Heart right ventricle (tissue), 16 donors: ENCODE data around the gene AUTS2. TPM values are rescaled to one million over a fixed set of nuclear protein-coding genes. Genes with fewer than 3 reads are reported as not detected.

Experiments used
- ATAC-seq, 8 donors: fragments of 200-7000 bp; cut with Tn5 transposase; one replicate each; pipeline ENCODE4 v1.9.1; 2020; ENCODE audit warnings: mild to moderate bottlenecking in 8 of 8, moderate library complexity in 8 of 8, moderate number of reproducible peaks in 1 of 8
- DNase-seq, 2 donors: peaks; one replicate each; pipeline ENCODE4 v3.0.0-alpha.2; 2020
- H3K27ac ChIP-seq, 10 donors: fragments of 200-600 bp; sonication (generic) in 2 of 10; one replicate each; pipeline versions ENCODE4 v1.5.0 to v1.8.0; 2020 to 2022; ENCODE audit warnings: mild to moderate bottlenecking in 3 of 10
- H3K27me3 ChIP-seq, 7 donors: fragments of 200-600 bp; one replicate each; pipeline ENCODE4 v1.8.0; 2021 to 2022; ENCODE audit warnings: mild to moderate bottlenecking in 2 of 7
- H3K36me3 ChIP-seq, 9 donors: fragments of 200-600 bp; sonication (generic) in 1 of 9; one replicate each; pipeline versions ENCODE4 v1.5.0 to v1.8.0; 2020 to 2022; ENCODE audit warnings: mild to moderate bottlenecking in 2 of 9
- H3K4me1 ChIP-seq, 9 donors: fragments of 200-600 bp; sonication (generic) in 1 of 9; one replicate each; pipeline versions ENCODE4 v1.5.0 to v1.8.0; 2020 to 2022; ENCODE audit warnings: mild to moderate bottlenecking in 4 of 9
- H3K4me3 ChIP-seq, 10 donors: fragments of 200-600 bp; sonication (generic) in 2 of 10; one replicate each; pipeline versions ENCODE4 v1.5.0 to v1.8.0; 2020 to 2022; ENCODE audit warnings: mild to moderate bottlenecking in 7 of 10, moderate library complexity in 2 of 10
- H3K9me3 ChIP-seq, 11 donors: fragments of 200-600 bp in 10 of 11; sonication (generic) in 2 of 11; one replicate each; pipeline versions ENCODE4 v1.5.0 to v1.8.0; 2013 to 2022; ENCODE audit warnings: mild to moderate bottlenecking in 2 of 11, control low read depth in 1 of 11, moderate library complexity in 1 of 11
- CTCF ChIP-seq, 9 donors: fragments of 200-600 bp; sonication (generic) in 2 of 9; IDR thresholded peaks; one replicate each; pipeline versions ENCODE4 v1.5.0 to v1.8.0; 2021 to 2022; ENCODE audit warnings: antibody characterized with exemption in 9 of 9, mild to moderate bottlenecking in 5 of 9, moderate library complexity in 1 of 9
- WGBS, 2 donors: extraction: QIAGEN DNeasy Blood & Tissue Kit; methylation state at CpG; one replicate each; pipeline ENCODE4 v1.1.7; 2013; ENCODE audit warnings: inconsistent platforms in 1 of 2; 5-methylcytosine and 5-hydroxymethylcytosine counted together
- intact Hi-C, 10 donors: fragments of 100-400 bp; cut with DNase I; formaldehyde crosslinking; loops; one replicate each; pipeline versions ENCODE4 v1.11.1 to v1.14.2; 2022
- polyA plus RNA-seq, 2 donors: library from polyadenylated mRNA; stranded (reverse); fragments of 200-250 nt; gene quantifications; one replicate each; pipeline ENCODE4 v1.2.3, GENCODE V29; 2013
- total RNA-seq, 10 donors: library from RNA; stranded (reverse); fragmentation: NEBNext Ultra II Directional in 3 of 10; extraction: Animal tissue kit (Norgen Biotek cat#: 25700) in 3 of 10; gene quantifications; one replicate each; pipeline versions ENCODE4 v1.2.1 to v1.2.4, GENCODE V29; 2021 to 2023
- donor health status: Arrhythmogenic right ventricular cardiomyopathy.
- donor health status: ischemic (EF 13 %, LVEDD 7.1; RV severe dilation, severe dysfunction).
- donor health status: healthy with polysubstance abuse.
- donor health status: DM: no; HTN: yes; CAD: no.
- donor health status: DM: no; HTN: no; CAD: no.
- donor health status: ischemic (EF 25% LVEDD 6.9; RV normal size, moderate dysfunction).
- donor health status: ischemic (EF 25% LVEDD 5.7; RV mildly dilated, moderate dysfunction).
- donor health status: healthy.
- donor health status: DM: yes; HTN: yes; CAD: no.
- donor health status: Ischemic cardiomyopathy.
- donor health status: ischemic (EF 35%, LVEDD 5.7; RV mildly dilated, moderate dysfunction).
- donor health status: nonischemic (EF 11% LVEDD 7.7; RV severe dilation, severe dysfunction).
- donor health status: DM: yes; HTN: yes; CAD: no.
- donor health status: PGD.
- donor health status: ischemic (EF 29% LVEDD 5.4; RV normal size, mild dysfunction).
- donor health status: nonischemic (EF 23%, LVEDD 6.1; RV moderate dilation, normal function).

AUTS2 gene
- total and polyA plus RNA-seq, 12 donors = 1.6 to 11.2 (median 7.3) TPM

GRCh38 chr7:70402069-70402468, 803.8 kb downstream of the AUTS2 start:
- no peaks in the 10 kb centered on the region for H3K36me3 ChIP-seq
- DNase-seq = no peak
- no peak for TF ChIP-seq CTCF (IDR thresholded peaks at IDR 0.05)
- no peak overlapping the region for H3K27ac ChIP-seq
- ATAC-seq = no peak
- no peaks in the 10 kb centered on the region for H3K9me3 ChIP-seq
- 97 to 99% methylated on average over 3 of the region's 3 CpGs for WGBS, 2 donors
- H3K27me3 ChIP-seq = no peaks in the 10 kb centered on the region
- H3K4me1 ChIP-seq = no peaks in the 10 kb centered on the region
- intact Hi-C loops = no loop called here
- H3K4me3 ChIP-seq = no peak overlapping the region

GRCh38 chr7:70405241-70405640, 807.0 kb downstream of the AUTS2 start:
- Histone ChIP-seq H3K27me3 (no peaks in the 10 kb centered on the region), H3K4me3 (no peak overlapping the region), H3K9me3 (no peaks in the 10 kb centered on the region), H3K4me1 (no peaks in the 10 kb centered on the region), H3K27ac (no peak overlapping the region), H3K36me3 (no peaks in the 10 kb centered on the region)
- DNase-seq (no peak), ATAC-seq (no peak)
- intact Hi-C loops = no loop called here
- WGBS, 2 donors = 86 to 89% methylated on average over 5 of the region's 5 CpGs
- no peak for TF ChIP-seq CTCF (IDR thresholded peaks at IDR 0.05)

GRCh38 chr7:70406186-70406949, 808.1 kb downstream of the AUTS2 start:
- ATAC-seq (no peak), DNase-seq (no peak)
- 79 to 82% methylated on average over 12 of the region's 12 CpGs for WGBS, 2 donors
- Histone ChIP-seq H3K4me3 (no peak overlapping the region), H3K36me3 (no peaks in the 10 kb centered on the region), H3K9me3 (no peaks in the 10 kb centered on the region), H3K27ac (no peak overlapping the region), H3K4me1 (no peaks in the 10 kb centered on the region), H3K27me3 (no peaks in the 10 kb centered on the region)
- intact Hi-C loops = no loop called here
- no peak for TF ChIP-seq CTCF (IDR thresholded peaks at IDR 0.05)

GRCh38 chr7:70406950-70407209, 808.6 kb downstream of the AUTS2 start:
- Histone ChIP-seq H3K27me3 (no peaks in the 10 kb centered on the region), H3K4me1 (no peaks in the 10 kb centered on the region), H3K36me3 (no peaks in the 10 kb centered on the region), H3K9me3 (no peaks in the 10 kb centered on the region), H3K4me3 (no peak overlapping the region), H3K27ac (no peak overlapping the region)
- no peak for ATAC-seq
- intact Hi-C loops = no loop called here
- 86 to 87% methylated on average over 4 of the region's 4 CpGs for WGBS, 2 donors
- TF ChIP-seq CTCF (IDR thresholded peaks at IDR 0.05) = no peak
- no peak for DNase-seq
